SK-N-SH (cell line): Measurements from ENCODE around the gene AGBL4. TPM values are rescaled to one million over a fixed set of nuclear protein-coding genes. Genes with fewer than 3 reads are reported as not detected.

Source experiments
- CTCF ChIA-PET: fragments of 300-600, 350-600 bp; formaldehyde crosslinking; extraction: SDS; loops from one replicate; lab custom pipeline; 2021; lab: Yijun Ruan, JAX
- POLR2A ChIA-PET: fragments of 350-600 bp; sonication (Branson Sonifier 250); formaldehyde crosslinking; extraction: SDS; loops from one replicate; lab custom pipeline; 2020; ENCODE audit warnings: antibody characterized with exemption, inconsistent platforms; lab: Yijun Ruan, JAX
- DNase-seq: peaks from one replicate; pipeline ENCODE4 v3.0.0; 2012
- H2AFZ ChIP-seq: fragments of 200-600 bp; sonication (generic); 2 replicates; pipeline ENCODE4 v1.8.1; 2016; ENCODE audit warnings: antibody characterized with exemption, mild to moderate bottlenecking, low read depth
- H3F3A ChIP-seq: fragments of 200-600 bp; sonication (generic); replicated peaks from 2 replicates; pipeline ENCODE3; 2016; ENCODE audit warnings: antibody characterized with exemption, mild to moderate bottlenecking; ENCODE audit not compliant: insufficient read depth
- H3K27ac ChIP-seq, 2 experiments: fragments of 200-500 bp in 1 of 2; fragments of 200-600 bp in 1 of 2; sonication (Bioruptor generic) in 1 of 2; sonication (generic), shearing (Covaris generic) in 1 of 2; 2 replicates each; pipeline versions ENCODE4 v1.5.1 to v1.6.1; 2014 to 2016; ENCODE audit warnings: low read depth in 2 of 2, inconsistent platforms in 1 of 2, low read length in 1 of 2, mild to moderate bottlenecking in 1 of 2, mixed read lengths in 1 of 2
- H3K27me3 ChIP-seq: fragments of 200-600 bp; sonication (generic), shearing (Covaris generic); 2 replicates; pipeline ENCODE4 v1.6.1; 2016; ENCODE audit warnings: mixed run types; ENCODE audit not compliant: insufficient read depth
- H3K36me3 ChIP-seq, 2 experiments: fragments of 200-500 bp in 1 of 2; fragments of 200-600 bp in 1 of 2; sonication (Bioruptor generic) in 1 of 2; sonication (generic) in 1 of 2; replicated peaks in 1 of 2; 2 replicates each; pipeline versions ENCODE3 to v1.5.1; 2014 to 2016; ENCODE audit warnings: low read length in 1 of 2, mild to moderate bottlenecking in 1 of 2; ENCODE audit not compliant: insufficient read depth in 2 of 2, control insufficient read depth in 1 of 2
- H3K4me1 ChIP-seq, 2 experiments: fragments of 200-500 bp in 1 of 2; fragments of 200-600 bp in 1 of 2; sonication (Bioruptor generic) in 1 of 2; sonication (generic), shearing (Covaris generic) in 1 of 2; 2 replicates each; pipeline versions ENCODE4 v1.5.1 to v1.6.1; 2014 to 2016; ENCODE audit warnings: low read depth in 1 of 2, low read length in 1 of 2, mixed run types in 1 of 2; ENCODE audit not compliant: insufficient read depth in 2 of 2, control insufficient read depth in 1 of 2
- H3K4me2 ChIP-seq: fragments of 200-600 bp; sonication (generic), shearing (Covaris generic); 2 replicates; pipeline ENCODE4 v1.6.1; 2017; ENCODE audit warnings: mixed run types
- H3K4me3 ChIP-seq, 2 experiments: fragments of 200-500 bp in 1 of 2; fragments of 200-600 bp in 1 of 2; sonication (Bioruptor generic) in 1 of 2; sonication (generic), shearing (Covaris generic) in 1 of 2; 2 replicates each; pipeline versions ENCODE4 v1.5.1 to v1.8.1; 2014 to 2016; ENCODE audit warnings: low read depth in 2 of 2, inconsistent platforms in 1 of 2, low read length in 1 of 2, mild to moderate bottlenecking in 1 of 2, mixed read lengths in 1 of 2, moderate library complexity in 1 of 2
- H3K79me2 ChIP-seq: fragments of 200-600 bp; sonication (generic); 2 replicates; pipeline ENCODE4 v1.8.1; 2017; ENCODE audit warnings: mild to moderate bottlenecking; ENCODE audit not compliant: insufficient read depth
- H3K9ac ChIP-seq: fragments of 200-600 bp; sonication (generic); 2 replicates; pipeline ENCODE4 v1.6.1; 2017; ENCODE audit warnings: mixed run types
- H3K9me2 ChIP-seq: fragments of 200-600 bp; sonication (generic); 2 replicates; pipeline ENCODE4 v1.6.1; 2017; ENCODE audit warnings: mixed run types
- H3K9me3 ChIP-seq: fragments of 200-600 bp; sonication (generic); 2 replicates; pipeline ENCODE4 v1.6.1; 2017; ENCODE audit warnings: mixed run types, mild to moderate bottlenecking, moderate library complexity
- H4K20me1 ChIP-seq: fragments of 200-600 bp; sonication (generic); 2 replicates; pipeline ENCODE4 v1.6.1; 2017; ENCODE audit warnings: mild to moderate bottlenecking, mixed run types; ENCODE audit not compliant: insufficient read depth
- CHD2 ChIP-seq: fragments of 150-350 bp; IDR thresholded peaks from 2 replicates; pipeline ENCODE4 v1.6.1; 2018; ENCODE audit warnings: low read length; ENCODE audit not compliant: partially characterized antibody
- EP300 ChIP-seq, 2 experiments: IDR thresholded peaks; 2 replicates each; pipeline versions ENCODE4 v1.4.0 to v1.6.1; 2012; ENCODE audit warnings: borderline replicate concordance in 1 of 2, low read depth in 1 of 2, low read length in 1 of 2
- FOXM1 ChIP-seq: IDR thresholded peaks from 2 replicates; pipeline ENCODE4 v1.4.0; 2012; ENCODE audit warnings: low read depth, mild to moderate bottlenecking
- GABPA ChIP-seq: IDR thresholded peaks from 2 replicates; pipeline ENCODE4 v1.4.0; 2012; ENCODE audit warnings: low read depth, mild to moderate bottlenecking
- GATA2 ChIP-seq: sonication (generic); formaldehyde crosslinking; IDR thresholded peaks from 2 replicates; pipeline ENCODE4 v1.5.0; 2020; ENCODE audit warnings: mild to moderate bottlenecking, missing genetic modification reagents
- JUND ChIP-seq: IDR thresholded peaks from 2 replicates; pipeline ENCODE4 v1.4.0; 2012
- MEF2A ChIP-seq: IDR thresholded peaks from 2 replicates; pipeline ENCODE4 v1.4.0; 2012; ENCODE audit warnings: low read depth, borderline replicate concordance
- POLR2AphosphoS5 ChIP-seq: IDR thresholded peaks from 2 replicates; pipeline ENCODE4 v1.6.1; 2012; ENCODE audit warnings: low read depth, low read length
- RAD21 ChIP-seq: IDR thresholded peaks from 2 replicates; pipeline ENCODE4 v1.6.1; 2012; ENCODE audit warnings: mild to moderate bottlenecking, low read length
- TCF12 ChIP-seq: IDR thresholded peaks from 2 replicates; pipeline ENCODE4 v1.4.0; 2012
- YY1 ChIP-seq: IDR thresholded peaks from 2 replicates; pipeline ENCODE4 v1.4.0; 2012; ENCODE audit warnings: low read depth, mild to moderate bottlenecking
- WGBS: methylation state at CpG from one replicate; pipeline ENCODE4 v1.1.6; 2017; ENCODE audit warnings: low lambda C conversion rate; 5-methylcytosine and 5-hydroxymethylcytosine counted together
- polyA plus RNA-seq, 3 experiments: library from polyadenylated mRNA; depleted of rRNA; stranded (reverse); fragments of >200 nt; gene quantifications; 2 replicates each; pipeline ENCODE4 v1.2.3, GENCODE V29; 2012
- TF ChIP-seq, protein P1 (sequence below): IDR thresholded peaks from 2 replicates; pipeline ENCODE4 v1.6.1; 2012; ENCODE audit warnings: mild to moderate bottlenecking, low read depth, low read length, moderate library complexity
- TF ChIP-seq, protein P2 (sequence below): IDR thresholded peaks from 2 replicates; pipeline ENCODE4 v1.4.0; 2012; ENCODE audit warnings: low read depth
- TF ChIP-seq, protein P3 (sequence below): IDR thresholded peaks from 2 replicates; pipeline ENCODE4 v1.4.0; 2012; ENCODE audit warnings: low read depth, borderline replicate concordance
- TF ChIP-seq, protein P4 (sequence below): fragments of 150-350 bp; IDR thresholded peaks from 2 replicates; pipeline ENCODE4 v1.6.1; 2016; ENCODE audit warnings: mild to moderate bottlenecking, low read depth, low read length

AGBL4 gene
- polyA plus RNA-seq, 1 of the 3 experiments (the other 2 are of a cell fraction): 0.07 TPM

DNA sequence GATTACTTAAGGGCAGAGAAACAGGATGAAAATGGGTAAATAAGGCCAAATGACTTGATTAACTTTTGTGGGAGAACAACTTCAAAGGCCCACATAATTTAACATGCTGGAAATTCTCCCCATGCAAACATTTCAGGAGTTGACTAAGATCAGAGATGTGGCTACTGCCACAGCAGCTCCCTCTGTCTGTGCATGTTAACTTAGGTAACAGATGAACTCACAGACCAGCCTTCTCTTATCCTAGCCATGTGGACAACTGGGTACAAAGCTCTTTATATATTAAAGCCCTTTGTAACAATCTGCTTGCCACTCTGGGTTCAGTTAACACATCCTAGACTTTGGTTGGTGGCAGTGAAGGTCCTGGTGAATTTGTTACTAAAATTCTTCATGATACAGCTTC is 1280.3 kb downstream of the AGBL4 start:
- Histone ChIP-seq H2AFZ (no peak overlapping the region), H3K27me3 (no peaks in the 10 kb centered on the region), H3K9me3 (no peaks in the 10 kb centered on the region), H3K27ac (no peak overlapping the region), H3K4me2 (no peak overlapping the region), H4K20me1 (no peaks in the 10 kb centered on the region), H3K9ac (no peak overlapping the region), H3K36me3 (peaks cover 4 to 64% of the 10 kb centered on the region in 2 experiments), H3K4me3 (no peak overlapping the region), H3F3A (no peaks in the 10 kb centered on the region), H3K79me2 (no peaks in the 10 kb centered on the region), H3K9me2 (no peaks in the 10 kb centered on the region), H3K4me1 (peaks cover 0 to 2% of the 10 kb centered on the region in 2 experiments; a peak in 1 of 4 replicates)
- DNase-seq: no peak
- ChIA-PET POLR2A (no interaction called here), CTCF (interaction anchor here (1.2 to 1.4 kb wide), 5 partner anchors 12 to 84 kb away, joined by 3 to 5 read pairs (median 3); no protein-coding TSS in a partner anchor)
- no peak for TF ChIP-seq POLR2AphosphoS5
- TF ChIP-seq JUND: no peak
- TF ChIP-seq, protein P1, sequence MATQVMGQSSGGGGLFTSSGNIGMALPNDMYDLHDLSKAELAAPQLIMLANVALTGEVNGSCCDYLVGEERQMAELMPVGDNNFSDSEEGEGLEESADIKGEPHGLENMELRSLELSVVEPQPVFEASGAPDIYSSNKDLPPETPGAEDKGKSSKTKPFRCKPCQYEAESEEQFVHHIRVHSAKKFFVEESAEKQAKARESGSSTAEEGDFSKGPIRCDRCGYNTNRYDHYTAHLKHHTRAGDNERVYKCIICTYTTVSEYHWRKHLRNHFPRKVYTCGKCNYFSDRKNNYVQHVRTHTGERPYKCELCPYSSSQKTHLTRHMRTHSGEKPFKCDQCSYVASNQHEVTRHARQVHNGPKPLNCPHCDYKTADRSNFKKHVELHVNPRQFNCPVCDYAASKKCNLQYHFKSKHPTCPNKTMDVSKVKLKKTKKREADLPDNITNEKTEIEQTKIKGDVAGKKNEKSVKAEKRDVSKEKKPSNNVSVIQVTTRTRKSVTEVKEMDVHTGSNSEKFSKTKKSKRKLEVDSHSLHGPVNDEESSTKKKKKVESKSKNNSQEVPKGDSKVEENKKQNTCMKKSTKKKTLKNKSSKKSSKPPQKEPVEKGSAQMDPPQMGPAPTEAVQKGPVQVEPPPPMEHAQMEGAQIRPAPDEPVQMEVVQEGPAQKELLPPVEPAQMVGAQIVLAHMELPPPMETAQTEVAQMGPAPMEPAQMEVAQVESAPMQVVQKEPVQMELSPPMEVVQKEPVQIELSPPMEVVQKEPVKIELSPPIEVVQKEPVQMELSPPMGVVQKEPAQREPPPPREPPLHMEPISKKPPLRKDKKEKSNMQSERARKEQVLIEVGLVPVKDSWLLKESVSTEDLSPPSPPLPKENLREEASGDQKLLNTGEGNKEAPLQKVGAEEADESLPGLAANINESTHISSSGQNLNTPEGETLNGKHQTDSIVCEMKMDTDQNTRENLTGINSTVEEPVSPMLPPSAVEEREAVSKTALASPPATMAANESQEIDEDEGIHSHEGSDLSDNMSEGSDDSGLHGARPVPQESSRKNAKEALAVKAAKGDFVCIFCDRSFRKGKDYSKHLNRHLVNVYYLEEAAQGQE: no peak
- TF ChIP-seq TCF12: no peak
- TF ChIP-seq RAD21: no peak
- no peak for TF ChIP-seq EP300 (IDR thresholded peaks at IDR 0.05; ENCODE audit: borderline replicate concordance in 1 of 2, low read depth in 1 of 2, low read length in 1 of 2)
- TF ChIP-seq FOXM1: no peak
- no peak for TF ChIP-seq GABPA

DNA sequence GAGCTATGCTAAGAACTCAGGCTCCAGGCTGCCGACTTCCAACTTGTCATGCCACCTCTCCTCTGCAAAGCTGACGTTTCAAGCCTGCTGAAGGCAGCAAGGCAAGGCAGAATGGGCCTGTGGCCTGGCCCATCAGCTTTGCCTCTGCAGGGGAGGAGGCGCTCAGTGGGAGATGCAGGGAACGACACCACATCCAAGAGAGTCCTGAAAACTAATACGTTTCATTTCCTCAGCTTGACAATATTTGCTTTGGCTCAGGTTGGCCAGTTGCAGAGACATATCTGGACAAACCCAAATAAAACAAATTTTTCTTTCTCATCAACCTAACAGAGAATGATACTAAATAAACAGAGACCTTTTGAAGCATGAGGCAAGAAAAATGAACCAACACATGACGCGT is 1282.4 kb downstream of the AGBL4 start:
- no peak overlapping the region for H3K9ac ChIP-seq
- no peak for DNase-seq
- 92% methylated on average over 7 of the region's 7 CpGs for WGBS
- no peak overlapping the region for H3K4me3 ChIP-seq
- H2AFZ ChIP-seq: no peak overlapping the region
- H3K9me3 ChIP-seq: no peaks in the 10 kb centered on the region
- peaks cover 0 to 6% of the 10 kb centered on the region in 2 experiments; a peak in 1 of 4 replicates for H3K4me1 ChIP-seq
- no peaks in the 10 kb centered on the region for H3K9me2 ChIP-seq
- H3K79me2 ChIP-seq: no peaks in the 10 kb centered on the region
- no peaks in the 10 kb centered on the region for H3K27me3 ChIP-seq
- TF ChIP-seq, protein P2, sequence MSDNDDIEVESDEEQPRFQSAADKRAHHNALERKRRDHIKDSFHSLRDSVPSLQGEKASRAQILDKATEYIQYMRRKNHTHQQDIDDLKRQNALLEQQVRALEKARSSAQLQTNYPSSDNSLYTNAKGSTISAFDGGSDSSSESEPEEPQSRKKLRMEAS: no peak
- TF ChIP-seq CHD2 (no peak), MEF2A (no peak), YY1 (no peak), RAD21 (no peak), GATA2 (CRISPR knock-in tag) (no peak)
- TF ChIP-seq, protein P3, sequence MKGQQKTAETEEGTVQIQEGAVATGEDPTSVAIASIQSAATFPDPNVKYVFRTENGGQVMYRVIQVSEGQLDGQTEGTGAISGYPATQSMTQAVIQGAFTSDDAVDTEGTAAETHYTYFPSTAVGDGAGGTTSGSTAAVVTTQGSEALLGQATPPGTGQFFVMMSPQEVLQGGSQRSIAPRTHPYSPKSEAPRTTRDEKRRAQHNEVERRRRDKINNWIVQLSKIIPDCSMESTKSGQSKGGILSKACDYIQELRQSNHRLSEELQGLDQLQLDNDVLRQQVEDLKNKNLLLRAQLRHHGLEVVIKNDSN: no peak
- TF ChIP-seq, protein P1: no peak
- TF ChIP-seq, protein P4, sequence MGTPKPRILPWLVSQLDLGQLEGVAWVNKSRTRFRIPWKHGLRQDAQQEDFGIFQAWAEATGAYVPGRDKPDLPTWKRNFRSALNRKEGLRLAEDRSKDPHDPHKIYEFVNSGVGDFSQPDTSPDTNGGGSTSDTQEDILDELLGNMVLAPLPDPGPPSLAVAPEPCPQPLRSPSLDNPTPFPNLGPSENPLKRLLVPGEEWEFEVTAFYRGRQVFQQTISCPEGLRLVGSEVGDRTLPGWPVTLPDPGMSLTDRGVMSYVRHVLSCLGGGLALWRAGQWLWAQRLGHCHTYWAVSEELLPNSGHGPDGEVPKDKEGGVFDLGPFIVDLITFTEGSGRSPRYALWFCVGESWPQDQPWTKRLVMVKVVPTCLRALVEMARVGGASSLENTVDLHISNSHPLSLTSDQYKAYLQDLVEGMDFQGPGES: no peak
- CTCF ChIA-PET: interaction anchor here (1.8 kb wide), 1 partner anchor 168 kb away, joined by 5 read pairs; no protein-coding TSS in a partner anchor
- H3K4me2 ChIP-seq: no peak overlapping the region
- POLR2A ChIA-PET: no interaction called here
- H3K27ac ChIP-seq: no peak overlapping the region
- H3K36me3 ChIP-seq: peaks cover 4 to 64% of the 10 kb centered on the region in 2 experiments
- no peaks in the 10 kb centered on the region for H3F3A ChIP-seq
- no peaks in the 10 kb centered on the region for H4K20me1 ChIP-seq
